ENCODE results near the gene NTRK1.
A peak's percentile ranks its signal among the peaks of the same experiment; 100 is the strongest.

NTRK1 gene

GRCh38 chr1:156860113-156860627 lies 495 bp upstream of the NTRK1 start (continued):
- TF ChIP-seq IKZF3 (tag by site-specific recombination; IDR thresholded peaks at IDR 0.05) (no peak), ZNF24 (tag by site-specific recombination; IDR thresholded peaks at IDR 0.05) (peak; percentile 35; the same call in 1 of the 2 replicates), PRDM2 (tag by site-specific recombination; IDR thresholded peaks at IDR 0.05; ENCODE audit: borderline replicate concordance) (no peak), YY1 (tag by site-specific recombination; IDR thresholded peaks at IDR 0.05) (no peak), ZFP37 (tag by site-specific recombination; IDR thresholded peaks at IDR 0.05) (0 out of 2 replicates have a peak, but pooled peaks have one; percentile 28), SP7 (tag by site-specific recombination; IDR thresholded peaks at IDR 0.05) (peak; percentile 48; the same call in 1 of the 2 replicates), ZNF2 (tag by site-specific recombination; IDR thresholded peaks at IDR 0.05) (0 out of 2 replicates have a peak, but pooled peaks have one; percentile 59), ZFHX2 (tag by site-specific recombination; conservative IDR thresholded peaks at IDR 0.05) (peak; percentile 14; the same call in 1 of the 2 replicates), EGR2 (tag by site-specific recombination; IDR thresholded peaks at IDR 0.05; ENCODE audit: low read depth) (no peak), ZBTB17 (tag by site-specific recombination; IDR thresholded peaks at IDR 0.05) (peak; percentile 88), ZNF785 (tag by site-specific recombination; IDR thresholded peaks at IDR 0.05) (no peak), CTCF (tag by site-specific recombination; IDR thresholded peaks at IDR 0.05) (peak; percentile 90), ZBTB8A (tag by site-specific recombination; IDR thresholded peaks at IDR 0.05) (0 out of 2 replicates have a peak, but pooled peaks have one; percentile 31), REST (tag by site-specific recombination; IDR thresholded peaks at IDR 0.05) (peak; percentile 91), HOXC10 (CRISPR knock-in tag; IDR thresholded peaks at IDR 0.05) (no peak), GLIS2 (tag by site-specific recombination; IDR thresholded peaks at IDR 0.05) (peak; percentile 72; the same call in 1 of the 2 replicates), PRDM4 (tag by site-specific recombination; IDR thresholded peaks at IDR 0.05) (no peak), ZNF544 (tag by site-specific recombination; IDR thresholded peaks at IDR 0.05) (no peak), PATZ1 (tag by site-specific recombination; IDR thresholded peaks at IDR 0.05) (peak; percentile 93), ZNF473 (tag by site-specific recombination; IDR thresholded peaks at IDR 0.05) (no peak), ZBTB10 (tag by site-specific recombination; IDR thresholded peaks at IDR 0.05) (peak; percentile 66)

Data from HEK293 (cell line).